ENCODE measurements around the gene NELL2.

Gene NELL2

GRCh38 chr12:44780221-44780790, 95.8 kb downstream of the NELL2 start:
- TF ChIP-seq CTCF (IDR thresholded peaks at IDR 0.05; ENCODE audit: insufficient read depth, low read depth, low read length, missing control alignments) = no peak
- H3K4me3 ChIP-seq (ENCODE audit: low read depth, low read length) = no peak overlapping the region

GRCh38 chr12:44779766-44780165, 96.3 kb downstream of the NELL2 start:
- no peak for TF ChIP-seq CTCF (IDR thresholded peaks at IDR 0.05; ENCODE audit: insufficient read depth, low read depth, low read length, missing control alignments)
- DNase-seq (ENCODE audit: low read depth) = no peak
- no peak overlapping the region for H3K4me3 ChIP-seq (ENCODE audit: low read depth, low read length)

More at GRCh38 chr12:44780221-44780790, 95.8 kb downstream of the NELL2 start:
- DNase-seq (ENCODE audit: low read depth) = no peak

DNA sequence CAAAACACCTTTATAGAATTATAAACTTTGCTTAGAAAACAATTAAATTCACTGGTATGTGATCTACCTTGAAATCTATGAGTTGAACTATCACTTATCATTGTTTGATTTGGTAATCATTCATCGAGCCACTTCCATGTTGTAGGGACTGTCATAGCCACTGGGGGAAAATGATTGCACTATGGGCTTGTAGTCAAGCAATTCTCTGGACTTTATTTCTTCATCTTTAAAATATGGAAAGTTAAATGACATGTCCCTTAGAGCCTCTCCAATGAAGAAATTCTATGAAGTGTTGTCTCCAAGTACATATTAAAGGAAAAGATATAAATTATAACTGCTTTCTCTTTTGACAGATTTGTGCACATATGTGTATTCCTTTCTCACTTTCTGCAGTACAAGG, 97.3 kb downstream of the NELL2 start:
- TF ChIP-seq CTCF (IDR thresholded peaks at IDR 0.05; ENCODE audit: insufficient read depth, low read depth, low read length, missing control alignments) = no peak
- no peak overlapping the region for H3K4me3 ChIP-seq (ENCODE audit: low read depth, low read length)
- DNase-seq (ENCODE audit: low read depth) = no peak

DNA sequence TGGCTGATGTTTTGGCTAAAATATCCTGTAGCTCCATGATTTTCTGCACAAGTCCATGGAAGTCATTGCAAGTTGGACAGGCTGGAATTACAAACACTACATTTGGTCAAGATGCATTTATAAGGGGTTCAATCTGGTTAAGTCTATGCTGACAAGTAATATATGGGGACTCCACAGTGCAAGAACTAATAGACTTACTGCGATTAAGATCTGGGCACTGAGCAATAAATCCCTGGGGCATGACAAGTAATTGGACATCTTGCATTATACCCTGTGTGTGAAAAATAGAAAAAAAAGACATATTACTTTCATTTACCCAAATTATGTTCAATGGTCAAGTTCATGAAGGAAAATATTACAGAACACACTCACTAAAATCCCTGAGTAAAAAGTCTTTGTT, 99.1 kb downstream of the NELL2 start:
- no peak for DNase-seq (ENCODE audit: low read depth)
- no peak overlapping the region for H3K4me3 ChIP-seq (ENCODE audit: low read depth, low read length)
- TF ChIP-seq CTCF (IDR thresholded peaks at IDR 0.05; ENCODE audit: insufficient read depth, low read depth, low read length, missing control alignments) = no peak

- no peak for TF ChIP-seq CTCF (IDR thresholded peaks at IDR 0.05; ENCODE audit: insufficient read depth, low read depth, low read length, missing control alignments)
- DNase-seq (ENCODE audit: low read depth) = no peak
- H3K4me3 ChIP-seq (ENCODE audit: low read depth, low read length) = no peak overlapping the region
These were observed 100.2 kb downstream of the NELL2 start for GRCh38 chr12:44775901-44776300.

DNA sequence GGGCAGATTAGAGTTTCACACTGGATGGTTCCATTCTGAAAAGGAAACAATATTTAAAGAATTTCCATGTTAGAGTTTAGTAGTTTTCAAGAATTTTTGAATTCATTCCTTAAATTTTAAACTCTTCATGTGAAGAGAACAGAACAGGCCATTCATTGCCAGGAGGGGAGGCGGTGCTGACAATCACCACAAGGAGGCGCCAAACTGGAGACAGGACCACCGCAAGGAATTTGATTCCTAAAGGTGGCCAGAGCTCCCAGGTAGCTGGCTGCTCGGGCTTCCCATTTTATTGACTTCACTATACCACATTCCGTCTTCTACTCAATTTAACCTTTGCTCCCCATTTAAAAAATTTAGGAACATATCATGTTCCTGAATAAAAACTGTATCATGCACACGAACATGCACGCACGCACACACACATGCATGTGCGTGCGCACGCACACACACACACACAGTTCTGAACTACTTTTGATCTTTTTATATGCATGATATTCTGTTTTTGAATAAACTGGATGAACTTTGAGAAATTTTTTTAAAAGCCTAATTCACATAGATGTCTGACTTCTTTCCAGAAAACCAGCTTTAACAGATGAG, 101.2 kb downstream of the NELL2 start:
- peak; percentile 78 for TF ChIP-seq CTCF (IDR thresholded peaks at IDR 0.05; ENCODE audit: insufficient read depth, low read depth, low read length, missing control alignments)
- H3K4me3 ChIP-seq (ENCODE audit: low read depth, low read length) = no peak overlapping the region
- peak; percentile 55 for DNase-seq (ENCODE audit: low read depth)
